H9 (cell line): ENCODE data around the gene NEB. TPM values are rescaled to one million over a fixed set of nuclear protein-coding genes. Genes with fewer than 3 reads are reported as not detected.
A peak's percentile ranks its signal among the peaks of the same experiment; 100 is the strongest.

Source experiments
- DNase-seq: peaks from one replicate; pipeline ENCODE4 v3.0.0-alpha.2; 2017
- H2AFZ ChIP-seq: one replicate; pipeline ENCODE4 v1.6.1; 2013; ENCODE audit warnings: mild to moderate bottlenecking, low read length, control low read depth, moderate library complexity
- H2AK5ac ChIP-seq: 2 replicates; pipeline ENCODE4 v1.6.1; 2013; ENCODE audit warnings: low read length, control low read depth, mixed read lengths; ENCODE audit not compliant: insufficient read length
- H2BK120ac ChIP-seq: one replicate; pipeline ENCODE4 v1.6.1; 2013; ENCODE audit warnings: low read depth, mild to moderate bottlenecking, low read length, control low read depth, inconsistent platforms; ENCODE audit not compliant: poor library complexity, severe bottlenecking
- H2BK12ac ChIP-seq: 2 replicates; pipeline ENCODE4 v1.6.1; 2013; ENCODE audit warnings: low read length, control low read depth, mixed read lengths, low read depth; ENCODE audit not compliant: insufficient read length
- H2BK15ac ChIP-seq: 2 replicates; pipeline ENCODE4 v1.6.1; 2013; ENCODE audit warnings: low read depth, low read length, control low read depth
- H2BK20ac ChIP-seq: one replicate; pipeline ENCODE4 v1.6.1; 2013; ENCODE audit warnings: low read depth, mild to moderate bottlenecking, low read length, control low read depth, inconsistent platforms; ENCODE audit not compliant: poor library complexity, severe bottlenecking
- H2BK5ac ChIP-seq: 2 replicates; pipeline ENCODE4 v1.6.1; 2013; ENCODE audit warnings: low read length, control low read depth, mixed read lengths; ENCODE audit not compliant: insufficient read length
- H3K14ac ChIP-seq: 2 replicates; pipeline ENCODE4 v1.6.1; 2013; ENCODE audit warnings: low read length, control low read depth; ENCODE audit not compliant: insufficient read depth
- H3K18ac ChIP-seq: 2 replicates; pipeline ENCODE4 v1.6.1; 2013; ENCODE audit warnings: low read depth, mild to moderate bottlenecking, mixed read lengths, low read length, control low read depth; ENCODE audit not compliant: insufficient read length
- H3K23ac ChIP-seq: 2 replicates; pipeline ENCODE4 v1.6.1; 2013; ENCODE audit warnings: low read length, control low read depth, mixed read lengths, low read depth; ENCODE audit not compliant: insufficient read length
- H3K23me2 ChIP-seq: 2 replicates; pipeline ENCODE4 v1.6.1; 2013; ENCODE audit warnings: low read depth, mild to moderate bottlenecking, mixed read lengths, low read length, control low read depth; ENCODE audit not compliant: insufficient read length, poor library complexity, severe bottlenecking
- H3K27ac ChIP-seq: 2 replicates; pipeline ENCODE4 v1.5.1; 2013; ENCODE audit warnings: low read length, control low read depth, mixed read lengths, low read depth; ENCODE audit not compliant: insufficient read length
- H3K27me3 ChIP-seq: 2 replicates; pipeline ENCODE4 v1.6.1; 2013; ENCODE audit warnings: low read length, control low read depth, inconsistent platforms; ENCODE audit not compliant: insufficient read depth
- H3K4ac ChIP-seq: 2 replicates; pipeline ENCODE4 v1.6.1; 2013; ENCODE audit warnings: low read depth, mild to moderate bottlenecking, control low read depth, inconsistent platforms, low read length, moderate library complexity
- H3K4me1 ChIP-seq: 2 replicates; pipeline ENCODE4 v1.6.1; 2013; ENCODE audit warnings: low read length, control low read depth, inconsistent platforms; ENCODE audit not compliant: insufficient read depth
- H3K4me2 ChIP-seq: 2 replicates; pipeline ENCODE4 v1.6.1; 2013; ENCODE audit warnings: low read length, control low read depth, mixed read lengths; ENCODE audit not compliant: insufficient read length, insufficient read depth
- H3K56ac ChIP-seq: 2 replicates; pipeline ENCODE4 v1.6.1; 2013; ENCODE audit warnings: low read depth, mild to moderate bottlenecking, mixed read lengths, low read length, control low read depth; ENCODE audit not compliant: insufficient read length
- H3K79me1 ChIP-seq: 2 replicates; pipeline ENCODE4 v1.6.1; 2013; ENCODE audit warnings: low read depth, mild to moderate bottlenecking, moderate library complexity, low read length, control low read depth, inconsistent platforms; ENCODE audit not compliant: insufficient read depth, poor library complexity, severe bottlenecking
- H3K79me2 ChIP-seq: 2 replicates; pipeline ENCODE4 v1.6.1; 2013; ENCODE audit warnings: low read length, control low read depth, inconsistent platforms; ENCODE audit not compliant: insufficient read depth
- H3K9ac ChIP-seq: 2 replicates; pipeline ENCODE4 v1.6.1; 2013; ENCODE audit warnings: low read length, control low read depth, mixed read lengths; ENCODE audit not compliant: insufficient read length; ENCODE audit errors: extremely low read depth
- H3K9me3 ChIP-seq: one replicate; pipeline ENCODE4 v1.6.1; 2013; ENCODE audit warnings: low read depth, low read length, inconsistent platforms; ENCODE audit not compliant: control insufficient read depth
- H3T11ph ChIP-seq: one replicate; pipeline ENCODE4 v1.6.1; 2013; ENCODE audit warnings: mild to moderate bottlenecking, low read length, control low read depth, inconsistent platforms
- H4K20me1 ChIP-seq: one replicate; pipeline ENCODE4 v1.6.1; 2013; ENCODE audit not compliant: control insufficient read depth, insufficient read length, insufficient read depth
- H4K5ac ChIP-seq: 2 replicates; pipeline ENCODE4 v1.6.1; 2013; ENCODE audit warnings: low read depth, mild to moderate bottlenecking, mixed read lengths, low read length, control low read depth; ENCODE audit not compliant: insufficient read length
- H4K8ac ChIP-seq: replicated peaks from 2 replicates; pipeline ENCODE4 v1.6.1; 2013; ENCODE audit warnings: low read length, control low read depth, mixed read lengths, low read depth; ENCODE audit not compliant: insufficient read length
- H4K91ac ChIP-seq: 2 replicates; pipeline ENCODE4 v1.6.1; 2013; ENCODE audit warnings: low read depth, mild to moderate bottlenecking, moderate library complexity, mixed read lengths, low read length, control low read depth; ENCODE audit not compliant: insufficient read length
- H3K27ac Mint-ChIP-seq, 3 experiments: 2 replicates in 2 of 3; 3 replicates in 1 of 3; pipeline ENCODE4 v1.8.0; 2020 to 2021; ENCODE audit warnings: mixed read lengths in 3 of 3, mild to moderate bottlenecking in 1 of 3, moderate library complexity in 1 of 3
- H3K27me3 Mint-ChIP-seq: 2 replicates; pipeline ENCODE4 v1.8.0; 2021; ENCODE audit warnings: low read depth, mild to moderate bottlenecking, moderate library complexity, mixed read lengths
- H3K36me3 Mint-ChIP-seq, 3 experiments: 2 replicates in 2 of 3; 3 replicates in 1 of 3; pipeline ENCODE4 v1.8.0; 2020 to 2021; ENCODE audit warnings: low read depth in 3 of 3, mixed read lengths in 3 of 3; ENCODE audit not compliant: insufficient read depth in 1 of 3
- H3K4me1 Mint-ChIP-seq, 2 experiments: 2 replicates each; pipeline ENCODE4 v1.8.0; 2020; ENCODE audit warnings: mixed read lengths in 2 of 2
- H3K4me3 Mint-ChIP-seq, 2 experiments: 2 replicates in 1 of 2; 3 replicates in 1 of 2; pipeline ENCODE4 v1.8.0; 2020 to 2021; ENCODE audit warnings: mild to moderate bottlenecking in 2 of 2, mixed read lengths in 2 of 2, moderate library complexity in 1 of 2
- H3K9me3 Mint-ChIP-seq, 2 experiments: 2 replicates in 1 of 2; 3 replicates in 1 of 2; pipeline ENCODE4 v1.8.0; 2020; ENCODE audit warnings: mild to moderate bottlenecking in 2 of 2, mixed read lengths in 2 of 2, moderate library complexity in 1 of 2
- CTCF ChIP-seq: fragments of 200-600 bp; sonication (generic); conservative IDR thresholded peaks from 3 replicates; pipeline ENCODE4 v1.8.0; 2021; ENCODE audit warnings: antibody characterized with exemption, mild to moderate bottlenecking
- WGBS: extraction: QIAGEN DNeasy Blood & Tissue Kit; methylation state at CpG from one replicate; pipeline ENCODE4 v1.1.7; 2013; ENCODE audit warnings: missing lambda C conversion rate, low lambda C conversion rate, mixed read lengths; ENCODE audit not compliant: insufficient read length; ENCODE audit errors: extremely low coverage; 5-methylcytosine and 5-hydroxymethylcytosine counted together
- total RNA-seq: library from RNA; stranded (reverse); gene quantifications from 2 replicates; pipeline ENCODE4 v1.2.1, GENCODE V29; 2021

Gene NEB
- total RNA-seq, 1 experiment from 2014 or later = 0.98 TPM

DNA sequence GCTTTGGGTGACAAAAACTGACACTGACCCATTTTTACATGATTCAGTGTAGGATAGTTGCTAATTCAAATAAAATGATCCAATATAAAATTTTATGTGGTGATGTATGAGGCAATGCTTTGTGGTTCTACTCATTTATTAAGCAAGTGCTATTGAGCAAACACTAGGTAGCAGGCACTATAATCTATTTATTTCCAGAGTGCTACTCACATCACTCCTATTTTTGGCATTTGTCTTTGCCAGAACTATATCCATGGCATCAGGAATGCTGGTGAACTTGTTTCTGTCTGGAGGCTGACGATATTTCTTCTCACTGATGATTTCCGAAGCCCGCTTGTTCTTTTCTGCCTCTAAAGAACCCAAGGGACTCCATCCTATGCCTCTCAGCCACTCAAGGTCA, 84.3 kb downstream of the NEB start:
- no peak overlapping the region for H3K56ac ChIP-seq
- WGBS = no CpG with 5 or more reads among the region's 3 CpGs
- no peak overlapping the region for H3K4me3 Mint-ChIP-seq

More for the DNA sequence above, 84.3 kb downstream of the NEB start:
- Histone ChIP-seq H4K20me1 (no peaks in the 10 kb centered on the region), H2AK5ac (no peak overlapping the region), H3K27ac (no peak overlapping the region), H3K23me2 (no peaks in the 10 kb centered on the region), H2BK20ac (no peak overlapping the region), H3K79me1 (no peaks in the 10 kb centered on the region), H3K4ac (no peak overlapping the region), H3K18ac (no peak overlapping the region), H3K9ac (no peak overlapping the region), H3K23ac (no peak overlapping the region), H4K5ac (no peak overlapping the region), H3K14ac (no peak overlapping the region), H3K9me3 (no peaks in the 10 kb centered on the region), H2BK15ac (no peak overlapping the region), H2AFZ (no peak overlapping the region), H3K4me1 (no peaks in the 10 kb centered on the region), H3K79me2 (no peaks in the 10 kb centered on the region), H3K27me3 (no peaks in the 10 kb centered on the region), H2BK5ac (no peak overlapping the region), H4K91ac (no peak overlapping the region), H4K8ac (no peak overlapping the region), H3K4me2 (no peak overlapping the region), H2BK120ac (no peak overlapping the region), H3T11ph (no peak overlapping the region), H2BK12ac (no peak overlapping the region)
- H3K27ac Mint-ChIP-seq = peak overlapping the region in 1 of 3 experiments; percentile 52; a peak in 1 of 7 replicates
- DNase-seq = no peak
- no peaks in the 10 kb centered on the region for H3K27me3 Mint-ChIP-seq
- peaks cover 0 to 4% (median 3%) of the 10 kb centered on the region in 3 experiments; a peak in 3 of 7 replicates for H3K36me3 Mint-ChIP-seq
- H3K9me3 Mint-ChIP-seq = peaks cover 3 to 5% of the 10 kb centered on the region in 2 experiments; a peak in 3 of 5 replicates
- no peak for TF ChIP-seq CTCF
- no peaks in the 10 kb centered on the region for H3K4me1 Mint-ChIP-seq
